GM21526 (cell line): ENCODE results near the gene TAAR1.
"Not testable (repeated sequence)": the region's sequence is repeated elsewhere in the genome, so short reads cannot be mapped to it uniquely, and the experiment has no call there.

Source experiments
- ATAC-seq: cut with Tn5 transposase; IDR thresholded peaks from one replicate; pipeline ENCODE4 v1.9.1; 2021; ENCODE audit warnings: moderate library complexity; ENCODE audit not compliant: unreplicated experiment, low FRiP score

Gene TAAR1, protein sequence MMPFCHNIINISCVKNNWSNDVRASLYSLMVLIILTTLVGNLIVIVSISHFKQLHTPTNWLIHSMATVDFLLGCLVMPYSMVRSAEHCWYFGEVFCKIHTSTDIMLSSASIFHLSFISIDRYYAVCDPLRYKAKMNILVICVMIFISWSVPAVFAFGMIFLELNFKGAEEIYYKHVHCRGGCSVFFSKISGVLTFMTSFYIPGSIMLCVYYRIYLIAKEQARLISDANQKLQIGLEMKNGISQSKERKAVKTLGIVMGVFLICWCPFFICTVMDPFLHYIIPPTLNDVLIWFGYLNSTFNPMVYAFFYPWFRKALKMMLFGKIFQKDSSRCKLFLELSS

DNA sequence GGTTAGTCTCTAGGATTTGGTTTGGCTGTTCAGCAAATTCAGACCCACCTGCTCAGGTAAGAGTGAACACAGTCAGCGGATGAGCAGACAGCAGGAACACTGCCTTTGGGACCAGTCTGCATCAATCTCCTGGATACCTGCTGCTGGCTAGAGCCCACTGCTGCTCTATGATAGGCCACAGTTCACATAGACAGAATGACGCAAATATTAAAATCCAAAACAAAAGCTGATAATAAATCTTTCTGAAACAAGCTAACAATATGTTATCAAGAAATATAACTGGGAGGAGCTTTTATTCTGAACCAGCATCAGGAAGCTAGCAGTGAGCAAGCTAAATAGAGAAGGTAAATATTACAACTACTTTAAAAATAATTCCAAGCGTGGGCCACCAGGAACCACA is at the start of gene TAAR1:
Gene TAAR1 (minus strand): TSS at position 101 of the 400 bp plus-strand sequence. CDS start 13,179 bp downstream, outside the sequence.
- no peak for ATAC-seq

DNA sequence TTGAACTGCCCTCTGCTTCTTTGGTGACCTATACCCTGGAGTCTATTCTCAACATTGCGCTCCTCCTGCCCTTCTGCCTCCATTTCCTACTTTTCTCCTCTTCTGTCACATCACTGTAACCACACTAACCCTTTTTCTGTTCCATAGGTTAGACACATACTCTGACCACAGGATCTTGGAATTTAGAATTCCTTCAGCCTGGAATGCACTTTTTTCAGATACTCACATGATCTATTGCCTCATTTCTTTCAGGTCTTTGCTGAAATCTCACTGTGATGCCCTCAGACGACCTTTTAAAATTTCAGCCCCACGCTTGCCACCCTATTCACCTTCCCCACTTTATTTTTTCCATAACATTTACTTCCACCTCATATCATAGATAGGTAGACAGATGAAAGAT is 49.8 kb upstream of the TAAR1 start:
- no peak for ATAC-seq

DNA sequence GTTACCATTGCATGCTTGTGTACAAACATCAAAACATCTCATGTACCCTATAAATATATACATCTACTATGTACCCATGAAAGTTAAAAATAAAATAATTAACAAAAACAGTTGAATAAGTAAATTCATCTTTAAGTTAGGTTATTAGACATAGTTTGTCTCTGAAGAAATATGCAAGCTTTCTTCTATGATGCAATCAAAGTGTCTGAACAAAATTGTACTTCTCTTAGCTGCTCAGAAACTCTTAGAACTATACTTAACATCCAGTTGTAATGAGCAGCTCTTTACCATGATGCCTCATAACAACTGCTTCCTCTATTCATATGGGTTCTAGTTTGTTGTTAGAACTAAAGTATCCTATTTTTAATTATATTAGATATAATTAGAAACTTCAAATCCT is 49.0 kb upstream of the TAAR1 start:
- ATAC-seq: no peak

DNA sequence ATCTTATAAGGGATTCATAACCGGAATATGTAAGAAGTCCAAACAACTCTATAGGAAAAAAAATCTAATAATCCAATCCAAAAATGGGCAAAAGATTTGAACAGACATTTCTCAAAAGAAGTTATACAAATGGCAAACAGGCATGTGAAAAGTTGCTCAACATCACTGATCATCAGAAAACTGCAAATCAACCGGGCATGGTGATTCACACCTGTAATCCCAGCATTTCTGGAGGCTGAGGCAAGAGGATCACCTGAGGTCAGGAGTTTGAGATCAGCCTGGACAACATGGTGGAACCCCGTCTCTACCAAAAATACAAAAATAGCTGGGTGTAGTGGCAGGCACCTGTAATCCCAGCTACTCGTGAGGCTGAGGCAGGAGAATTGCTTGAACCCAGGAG is 47.8 kb upstream of the TAAR1 start:
- not testable (repeated sequence) for ATAC-seq

DNA sequence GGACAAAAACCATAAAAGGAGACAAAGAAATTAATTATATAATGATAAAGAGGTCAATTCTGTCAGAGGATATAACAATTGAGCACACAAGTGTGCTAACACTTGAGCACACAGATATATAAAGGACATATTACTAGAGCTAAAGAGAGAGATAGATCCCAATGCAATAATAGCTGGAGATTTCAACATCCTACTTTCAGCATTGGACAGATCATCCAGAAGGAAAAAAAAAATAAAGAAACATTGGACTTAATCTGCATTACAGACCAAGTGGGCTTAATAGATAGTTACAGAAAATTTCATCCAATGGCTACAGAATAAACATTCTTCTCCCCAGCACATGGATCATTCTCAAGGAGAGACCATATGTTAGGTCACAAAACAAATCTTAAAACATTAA is 45.0 kb upstream of the TAAR1 start:
- no peak for ATAC-seq

DNA sequence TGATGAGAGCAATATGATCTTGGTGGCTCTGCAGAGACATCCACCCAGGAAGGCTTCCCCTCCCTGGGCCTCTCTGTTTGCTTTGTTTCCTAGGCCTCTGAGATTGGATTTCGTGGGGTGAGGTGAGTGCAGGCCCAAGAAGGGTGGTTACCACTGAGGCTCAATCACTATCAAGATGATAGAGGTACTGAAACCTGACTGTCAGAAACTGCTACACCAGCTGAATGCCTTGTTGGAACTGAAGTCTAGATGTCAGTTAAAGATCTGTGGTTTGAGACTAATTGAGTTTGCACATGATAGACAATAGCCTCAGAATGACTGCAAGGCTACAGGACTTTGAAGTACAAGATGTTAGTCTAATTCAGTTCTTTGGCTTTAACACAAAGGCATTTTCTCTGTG is 39.6 kb upstream of the TAAR1 start:
- ATAC-seq: no peak

DNA sequence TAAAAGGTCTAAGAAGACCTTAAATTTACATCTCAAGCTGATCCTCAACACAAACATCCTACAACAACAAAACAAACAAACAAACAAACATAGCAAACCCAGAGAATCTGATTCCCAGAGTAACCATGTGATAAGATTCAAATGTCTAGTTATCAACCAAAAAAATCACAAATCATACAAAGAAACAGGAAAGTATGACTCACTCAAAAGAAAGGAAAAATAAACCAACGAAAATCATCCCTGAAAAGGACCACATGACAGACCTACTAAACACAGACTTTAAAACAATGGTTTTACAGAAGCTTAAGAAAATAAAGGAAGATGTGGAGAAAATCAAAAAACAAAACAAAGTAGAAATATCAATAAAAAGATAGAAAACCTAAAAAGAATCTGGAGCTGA is 36.8 kb upstream of the TAAR1 start:
- no peak for ATAC-seq

DNA sequence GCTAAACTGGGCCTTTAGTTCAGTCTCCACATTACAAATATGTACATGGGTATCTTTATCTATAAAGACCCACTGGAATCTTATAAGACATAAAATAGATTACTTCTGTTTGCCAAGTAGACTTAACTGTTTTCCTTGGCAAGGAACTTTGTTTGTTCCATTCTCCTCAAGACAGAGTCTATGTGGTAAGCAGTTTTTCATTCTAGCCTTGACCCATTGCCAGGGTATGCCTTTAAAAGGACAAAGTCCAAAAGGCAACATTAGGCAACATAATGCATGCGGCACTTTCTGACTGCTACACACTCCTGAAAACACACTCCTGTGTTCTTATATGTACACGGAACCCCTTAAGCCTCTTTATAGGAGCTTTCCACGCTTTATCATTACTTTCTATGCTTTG is 34.5 kb upstream of the TAAR1 start:
- ATAC-seq: no peak

DNA sequence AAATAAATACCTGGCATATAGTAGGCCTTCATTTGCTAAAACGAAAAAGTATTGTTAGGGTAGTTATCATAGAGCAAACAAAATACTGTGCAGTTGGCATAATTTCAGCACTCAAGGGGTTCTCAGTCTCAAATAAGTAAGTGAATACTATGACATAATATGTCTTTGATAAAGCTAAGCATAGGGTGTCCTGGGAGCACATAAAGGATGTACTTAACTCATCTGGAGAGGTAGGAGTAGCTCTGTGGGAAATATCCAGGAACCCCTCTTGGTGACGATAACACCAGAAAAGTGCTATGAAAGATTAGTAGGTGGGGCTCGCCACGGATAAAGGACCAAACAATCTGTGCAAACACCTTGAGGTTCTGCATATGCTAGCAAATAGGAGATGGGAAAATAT is 31.7 kb upstream of the TAAR1 start:
- ATAC-seq: no peak

DNA sequence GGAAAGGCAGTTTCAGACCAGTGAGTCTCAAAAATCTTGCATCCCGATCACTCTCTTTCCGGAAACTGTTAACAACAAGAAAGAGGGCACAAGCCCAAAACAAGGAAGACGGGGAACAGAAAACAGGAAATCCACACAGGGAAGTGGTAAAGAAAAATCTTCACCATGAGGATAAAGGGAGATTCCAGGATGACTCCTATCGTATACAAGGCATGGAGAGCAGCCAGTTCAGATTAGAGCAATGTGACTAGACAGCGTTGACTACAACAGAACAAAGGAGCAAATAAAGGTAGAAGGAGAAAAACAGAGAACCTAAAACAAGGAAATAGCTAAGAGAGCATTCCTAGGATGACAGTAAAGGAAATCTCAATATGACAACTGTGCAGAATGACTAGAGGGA is 28.3 kb upstream of the TAAR1 start:
- ATAC-seq: no peak

DNA sequence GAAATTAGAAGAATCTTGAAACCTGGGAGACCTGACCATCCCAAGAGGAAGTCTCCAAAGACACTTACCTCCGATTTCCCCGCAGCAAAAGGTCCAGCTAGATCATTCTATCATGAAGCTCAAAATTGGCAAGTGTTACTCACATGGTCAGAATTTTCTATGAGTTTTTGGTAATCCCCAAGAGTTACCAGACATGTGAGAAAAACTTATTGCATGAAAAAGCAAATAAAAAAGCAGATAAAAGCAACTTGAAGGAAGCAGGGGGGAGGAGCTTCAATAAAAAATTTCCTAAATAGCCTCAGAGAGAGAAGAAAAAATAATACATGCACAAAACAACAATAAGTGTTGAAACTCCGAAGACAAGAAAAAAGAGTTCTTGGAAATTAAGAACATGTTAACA is 27.5 kb upstream of the TAAR1 start:
- ATAC-seq: no peak

DNA sequence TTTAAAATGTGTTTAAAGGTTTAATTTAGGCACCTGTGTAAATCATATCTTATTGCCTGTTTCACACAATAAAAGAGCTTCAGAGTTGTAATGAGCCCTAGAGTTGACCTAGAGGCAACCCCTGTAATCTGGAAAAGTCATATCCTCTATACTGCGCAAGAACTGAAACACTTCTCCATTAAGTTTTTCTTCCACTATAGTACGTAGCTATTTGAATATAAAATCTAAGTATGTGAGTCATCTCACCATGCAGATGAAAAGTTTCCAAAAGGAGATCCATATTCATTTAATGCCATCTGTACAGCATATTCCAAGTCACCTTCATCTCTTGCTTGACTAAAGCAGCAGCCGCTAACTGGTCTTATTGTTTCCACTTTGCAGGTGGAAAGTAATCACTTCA is 26.0 kb upstream of the TAAR1 start:
- no peak for ATAC-seq

DNA sequence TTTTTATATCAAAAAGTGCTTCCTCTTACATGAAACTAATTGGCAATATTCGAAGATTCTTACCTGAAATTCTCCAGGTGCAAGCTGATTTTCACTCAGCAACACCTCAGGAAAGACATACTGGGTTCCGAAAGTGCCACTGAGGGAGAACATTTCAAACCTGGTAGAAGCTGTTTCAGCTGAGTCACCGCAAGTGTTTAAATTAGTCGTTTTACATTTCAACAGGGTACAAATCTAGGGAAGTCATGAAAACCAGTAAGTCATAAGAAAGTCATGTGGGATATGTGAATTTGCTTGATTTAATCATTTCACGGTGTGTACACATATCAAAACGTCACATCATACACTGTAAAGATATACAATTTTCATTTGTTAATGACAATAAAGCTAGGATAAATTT is 25.3 kb upstream of the TAAR1 start:
- ATAC-seq: no peak

DNA sequence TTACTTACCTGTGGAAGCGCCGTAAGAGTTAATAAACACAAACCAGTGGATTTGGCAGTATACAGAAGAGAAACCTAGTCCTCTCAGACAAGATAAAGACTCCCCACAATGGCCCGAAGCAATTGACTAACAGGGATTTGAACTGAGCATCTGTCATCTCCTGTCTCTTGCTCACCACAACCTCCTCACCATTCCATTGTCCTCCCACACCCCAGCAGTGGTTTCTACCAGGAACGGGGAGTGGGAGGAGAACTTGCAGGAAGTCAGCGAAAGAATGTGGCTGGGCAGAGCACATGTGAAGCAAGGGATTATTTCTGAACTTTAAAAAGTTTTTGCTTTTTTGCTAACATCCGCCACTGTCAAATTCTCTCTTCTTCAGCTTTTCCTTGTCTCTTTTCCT is 24.6 kb upstream of the TAAR1 start:
- ATAC-seq: no peak

DNA sequence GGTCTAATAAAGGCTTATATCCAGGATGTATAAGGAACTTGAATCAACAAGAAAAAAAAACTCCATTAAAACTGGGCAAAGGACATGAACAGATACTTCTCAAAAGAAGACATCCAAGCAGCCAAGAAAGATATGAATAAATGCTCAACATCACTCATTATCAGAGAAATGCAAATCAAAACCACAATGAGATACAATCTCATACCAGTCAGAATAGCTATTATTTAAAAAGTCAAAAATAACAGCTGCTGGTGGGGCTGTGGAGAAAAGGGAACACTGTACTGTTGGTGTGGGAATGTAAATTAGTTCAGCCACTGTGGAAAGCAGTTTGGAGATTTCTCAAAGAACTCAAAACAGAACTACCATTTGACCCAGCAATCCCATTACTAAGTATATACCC is 20.1 kb upstream of the TAAR1 start:
- not testable (repeated sequence) for ATAC-seq

DNA sequence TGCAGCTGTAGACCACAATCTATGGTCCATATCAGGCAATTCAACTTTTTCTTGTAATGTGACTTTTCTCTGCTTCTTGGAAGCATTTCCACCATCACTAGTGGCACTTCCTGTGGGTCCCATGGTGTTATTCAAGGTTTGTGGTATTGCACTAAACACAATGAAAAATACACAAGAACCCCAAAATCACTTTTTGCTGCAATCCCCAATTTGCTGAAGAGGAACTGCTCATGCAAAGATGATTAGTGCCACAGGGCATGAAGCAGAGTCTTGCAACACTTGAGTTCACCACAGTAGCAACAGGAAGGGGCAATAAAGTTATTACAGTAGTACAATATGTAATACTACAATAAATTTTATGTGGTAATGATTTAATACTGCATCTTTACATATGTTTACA is 16.8 kb upstream of the TAAR1 start:
- ATAC-seq: no peak

DNA sequence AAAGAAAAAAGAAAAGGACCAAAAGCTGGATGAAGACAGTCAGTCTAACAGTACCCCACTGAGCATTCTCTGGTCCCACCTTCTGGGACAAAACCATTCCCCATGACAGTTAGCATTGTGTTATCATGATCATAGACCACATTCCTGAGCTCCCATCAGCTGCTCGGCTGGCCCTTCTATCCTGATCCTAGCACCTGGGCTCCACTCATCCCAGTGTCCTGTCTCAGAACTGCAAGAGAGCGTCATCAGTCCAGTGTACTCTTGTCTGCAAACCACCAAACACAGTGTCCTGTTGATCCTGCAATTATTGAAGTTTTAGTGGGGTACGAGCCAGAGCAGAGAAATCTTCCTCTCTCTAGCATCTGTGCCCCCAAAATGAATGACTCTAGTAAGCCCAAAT is 16.0 kb upstream of the TAAR1 start:
- no peak for ATAC-seq

DNA sequence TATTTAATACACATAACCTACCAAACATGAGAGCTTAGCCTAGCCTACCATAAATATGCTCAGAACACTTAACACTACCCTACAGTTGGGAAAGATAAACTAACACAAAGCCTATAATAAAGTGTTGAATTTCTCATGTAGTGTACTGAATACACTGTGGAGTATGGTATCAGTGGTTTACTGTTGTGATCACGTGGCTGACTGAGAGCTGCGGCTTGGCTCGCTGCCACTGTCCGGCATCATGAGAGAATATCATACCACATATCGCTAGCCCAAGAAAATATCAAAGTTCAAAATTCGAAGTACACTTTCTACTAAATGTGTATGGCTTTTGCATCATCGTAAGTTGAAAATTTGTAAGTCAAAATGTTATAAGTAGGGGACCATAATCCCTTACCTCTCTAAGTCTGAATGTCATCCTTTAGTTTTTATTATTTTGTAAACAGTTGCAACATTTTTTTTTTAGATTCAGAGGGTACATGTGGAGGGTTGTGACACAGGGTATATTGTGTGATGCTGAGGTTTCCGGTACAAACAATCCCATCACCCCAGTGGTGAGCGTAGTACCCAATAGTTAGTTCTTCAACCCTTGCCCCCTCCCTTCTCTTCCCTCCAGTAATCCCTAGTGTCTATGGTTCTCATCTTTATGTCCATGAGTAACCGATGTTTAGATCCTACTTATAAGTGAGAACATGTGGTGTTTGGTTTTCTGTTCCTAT is 14.6 kb upstream of the TAAR1 start:
- no peak for ATAC-seq

DNA sequence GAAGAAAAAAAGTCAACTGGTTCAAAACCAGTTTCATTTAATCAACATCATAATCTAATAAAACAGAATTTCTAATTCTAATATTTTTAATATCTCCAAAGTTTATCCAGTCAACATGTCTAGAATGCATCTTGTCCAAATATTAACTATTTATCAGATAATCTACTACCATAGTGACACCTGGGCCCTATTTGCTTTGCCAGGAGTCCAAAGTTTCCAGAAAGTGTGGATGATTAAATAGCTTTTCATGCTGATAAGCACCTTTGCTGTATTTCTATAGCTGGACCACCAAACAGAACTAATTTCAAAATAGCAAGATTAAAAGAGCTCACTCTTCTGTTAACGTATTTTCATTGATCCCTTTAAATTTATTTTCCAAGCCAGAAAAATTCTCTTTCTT is 12.3 kb upstream of the TAAR1 start:
- no peak for ATAC-seq

DNA sequence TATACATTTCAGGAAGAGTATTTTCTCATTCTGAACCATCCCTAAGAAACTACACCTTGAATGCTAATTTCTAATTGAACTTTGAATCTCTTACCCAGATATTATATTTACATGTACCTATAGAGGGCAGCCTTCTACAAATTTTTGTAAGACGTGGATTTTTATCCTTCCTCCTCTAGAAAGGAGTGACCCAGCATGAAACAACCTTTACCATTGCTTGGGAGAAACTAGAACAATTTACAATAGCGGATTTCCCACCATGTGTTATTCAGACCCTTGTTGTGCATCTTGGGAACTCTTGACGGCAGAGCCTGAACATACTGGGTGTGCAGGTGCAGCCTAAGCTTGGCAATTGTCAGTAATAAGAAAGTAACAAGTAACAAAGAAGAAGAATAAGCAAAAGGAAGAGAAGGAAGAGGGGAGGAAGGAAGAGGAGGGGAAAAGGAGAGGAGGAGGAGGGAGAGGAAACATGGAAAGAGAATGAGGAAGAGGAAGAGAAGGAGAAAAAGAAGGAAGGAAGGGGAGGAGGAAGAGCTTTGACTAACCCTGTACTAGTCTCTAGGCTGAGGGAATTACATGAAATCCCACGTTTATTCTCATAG is 10.8 kb upstream of the TAAR1 start:
- ATAC-seq: peak; percentile 64

DNA sequence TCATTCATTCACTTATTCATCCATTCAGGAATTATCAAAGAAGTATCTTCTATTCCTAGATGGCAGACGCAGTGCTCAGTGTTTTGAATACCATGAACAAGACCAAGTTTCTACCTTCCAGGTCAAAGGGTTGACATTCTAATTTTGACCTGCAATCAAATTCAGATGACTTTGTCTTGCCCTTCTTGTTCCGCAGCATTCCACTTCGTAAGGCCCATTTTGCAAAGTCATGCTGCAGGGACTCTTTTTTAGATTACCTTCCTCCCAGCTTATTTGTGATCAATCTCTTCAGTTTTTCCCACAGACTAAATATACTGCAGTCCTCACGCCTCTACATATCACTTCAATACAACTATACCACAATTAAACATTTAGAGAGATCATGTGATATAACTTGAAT is 7.1 kb upstream of the TAAR1 start:
- no peak for ATAC-seq
